Liver (tissue), 9 donors: ENCODE results near the gene ARGLU1. TPM values are rescaled to one million over a fixed set of nuclear protein-coding genes. Genes with fewer than 3 reads are reported as not detected.

Source experiments
- DNase-seq: peaks from one replicate; pipeline ENCODE4 v3.0.0-alpha.2; 2017; ENCODE audit warnings: low spot score
- H3K27ac ChIP-seq, 2 donors: one replicate each; pipeline ENCODE4 v1.7.0; 2013; ENCODE audit warnings: inconsistent platforms in 2 of 2, low read length in 2 of 2, control low read depth in 1 of 2, low read depth in 1 of 2, mild to moderate bottlenecking in 1 of 2
- H3K27me3 ChIP-seq, 4 donors: one replicate each; pipeline versions ENCODE4 v1.6.1 to v1.7.0; 2013; ENCODE audit warnings: low read length in 3 of 4, inconsistent platforms in 1 of 4, mild to moderate bottlenecking in 1 of 4, moderate library complexity in 1 of 4; ENCODE audit not compliant: control insufficient read depth in 4 of 4, insufficient read depth in 4 of 4
- H3K36me3 ChIP-seq, 4 donors: one replicate each; pipeline versions ENCODE4 v1.6.1 to v1.7.0; 2013; ENCODE audit warnings: low read length in 3 of 4, mild to moderate bottlenecking in 3 of 4, low read depth in 1 of 4, moderate library complexity in 1 of 4; ENCODE audit not compliant: control insufficient read depth in 4 of 4, insufficient read depth in 3 of 4
- H3K4me1 ChIP-seq, 4 donors: one replicate each; pipeline versions ENCODE4 v1.6.1 to v1.7.0; 2013; ENCODE audit warnings: low read length in 3 of 4, mild to moderate bottlenecking in 3 of 4, moderate library complexity in 1 of 4; ENCODE audit not compliant: control insufficient read depth in 4 of 4, insufficient read depth in 4 of 4
- H3K4me3 ChIP-seq, 3 donors: one replicate each; pipeline versions ENCODE4 v1.6.1 to v1.7.0; 2013; ENCODE audit warnings: low read length in 3 of 3, control low read depth in 1 of 3, low read depth in 1 of 3, mild to moderate bottlenecking in 1 of 3
- H3K9ac ChIP-seq, 2 donors: one replicate each; pipeline ENCODE4 v1.7.0; 2013; ENCODE audit warnings: low read length in 2 of 2, mild to moderate bottlenecking in 2 of 2, moderate library complexity in 2 of 2, control low read depth in 1 of 2, low read depth in 1 of 2
- H3K9me3 ChIP-seq, 4 donors: one replicate each; pipeline versions ENCODE4 v1.6.1 to v1.7.0; 2013; ENCODE audit warnings: low read length in 3 of 4; ENCODE audit not compliant: control insufficient read depth in 4 of 4
- FOXA1 ChIP-seq: IDR thresholded peaks from 2 replicates; pipeline ENCODE4 v1.6.1; 2016; ENCODE audit warnings: antibody characterized with exemption
- GABPA ChIP-seq, 2 donors: IDR thresholded peaks in 1 of 2; conservative IDR thresholded peaks in 1 of 2; 2 replicates each; pipeline ENCODE4 v1.6.1; 2016; ENCODE audit warnings: antibody characterized with exemption in 2 of 2, mild to moderate bottlenecking in 1 of 2, moderate library complexity in 1 of 2
- JUND ChIP-seq, 2 donors: IDR thresholded peaks; 2 replicates each; pipeline ENCODE4 v1.6.1; 2016; ENCODE audit warnings: antibody characterized with exemption in 2 of 2
- NR2F2 ChIP-seq: IDR thresholded peaks from 2 replicates; pipeline ENCODE4 v1.6.1; 2016; ENCODE audit warnings: antibody characterized with exemption
- RAD21 ChIP-seq, 2 donors: IDR thresholded peaks; 2 replicates each; pipeline ENCODE4 v1.6.1; 2016; ENCODE audit warnings: antibody characterized with exemption in 2 of 2, mild to moderate bottlenecking in 2 of 2
- REST ChIP-seq: IDR thresholded peaks from 2 replicates; pipeline ENCODE4 v1.6.1; 2016; ENCODE audit warnings: antibody characterized with exemption, mild to moderate bottlenecking
- RXRA ChIP-seq, 2 donors: IDR thresholded peaks; 2 replicates each; pipeline ENCODE4 v1.6.1; 2017 to 2018; ENCODE audit warnings: antibody characterized with exemption in 2 of 2, mild to moderate bottlenecking in 1 of 2
- SP1 ChIP-seq: IDR thresholded peaks from 2 replicates; pipeline ENCODE4 v1.6.1; 2018; ENCODE audit warnings: antibody characterized with exemption, mild to moderate bottlenecking
- TAF1 ChIP-seq: conservative IDR thresholded peaks from 2 replicates; pipeline ENCODE4 v1.6.1; 2016; ENCODE audit warnings: antibody characterized with exemption, mild to moderate bottlenecking
- YY1 ChIP-seq: IDR thresholded peaks from 2 replicates; pipeline ENCODE4 v1.6.1; 2016; ENCODE audit warnings: antibody characterized with exemption, mild to moderate bottlenecking
- WGBS: extraction: QIAGEN DNeasy Blood & Tissue Kit; methylation state at CpG from one replicate; pipeline ENCODE4 v1.1.7; 2013; 5-methylcytosine and 5-hydroxymethylcytosine counted together
- polyA plus RNA-seq, 2 donors: library from polyadenylated mRNA; stranded (reverse) in 1 of 2; unstranded in 1 of 2; fragments of 200-250 nt in 1 of 2; fragments of >200 nt in 1 of 2; fragmentation: Nextera tagmentation in 1 of 2; extraction: Ambion mirVana in 1 of 2; gene quantifications; one replicate each; pipeline versions ENCODE4 v1.2.1 to v1.2.3, GENCODE V29; 2013 to 2015
- total RNA-seq, 2 donors: library from RNA; depleted of rRNA; stranded (reverse); fragments of >200 nt; gene quantifications; one replicate each; pipeline ENCODE4 v1.2.3, GENCODE V29; 2014
- TF ChIP-seq, protein P1 (sequence below): IDR thresholded peaks from 2 replicates; pipeline ENCODE4 v1.6.1; 2016; ENCODE audit warnings: antibody characterized with exemption
- TF ChIP-seq, protein P2 (sequence below): fragments of 150-350 bp; IDR thresholded peaks from 2 replicates; pipeline ENCODE4 v1.5.1; 2017; ENCODE audit warnings: improper control_type of control experiment, low read depth, low read length; ENCODE audit not compliant: missing input control
- TF ChIP-seq, protein P3 (sequence below): IDR thresholded peaks from 2 replicates; pipeline ENCODE4 v1.6.1; 2016; ENCODE audit warnings: antibody characterized with exemption
- donor health status: healthy.
- donor health status: healthy.
- donor health status: healthy.
- donor health status: healthy.
- donor health status: healthy.

Gene ARGLU1
- total and polyA plus RNA-seq, 4 donors: 16.7 to 50.8 (median 30.1) TPM

- TF ChIP-seq, protein P1, sequence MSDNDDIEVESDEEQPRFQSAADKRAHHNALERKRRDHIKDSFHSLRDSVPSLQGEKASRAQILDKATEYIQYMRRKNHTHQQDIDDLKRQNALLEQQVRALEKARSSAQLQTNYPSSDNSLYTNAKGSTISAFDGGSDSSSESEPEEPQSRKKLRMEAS: no peak
These were observed 8.0 kb upstream of the ARGLU1 start (continued) for GRCh38 chr13:106575896-106576295.

- DNase-seq: no peak
- H3K4me1 ChIP-seq: peaks cover 0 to 4% (median 0%) of the 10 kb centered on the region in 4 donors
- H3K9me3 ChIP-seq: no peaks in the 10 kb centered on the region
- H3K27me3 ChIP-seq: no peaks in the 10 kb centered on the region
- no peaks in the 10 kb centered on the region for H3K36me3 ChIP-seq
- no peak overlapping the region for H3K27ac ChIP-seq
- no peak overlapping the region for H3K4me3 ChIP-seq
- 70% methylated on average over 3 of the region's 3 CpGs for WGBS
- no peak overlapping the region for H3K9ac ChIP-seq
- no peak for TF ChIP-seq YY1
- no peak for TF ChIP-seq JUND (IDR thresholded peaks at IDR 0.05)
- TF ChIP-seq SP1: no peak
- TF ChIP-seq TAF1: no peak
- TF ChIP-seq GABPA (IDR thresholded peaks at IDR 0.05 in 1 of 2, conservative IDR thresholded peaks at IDR 0.05 in 1 of 2): no peak
- TF ChIP-seq, protein P2, sequence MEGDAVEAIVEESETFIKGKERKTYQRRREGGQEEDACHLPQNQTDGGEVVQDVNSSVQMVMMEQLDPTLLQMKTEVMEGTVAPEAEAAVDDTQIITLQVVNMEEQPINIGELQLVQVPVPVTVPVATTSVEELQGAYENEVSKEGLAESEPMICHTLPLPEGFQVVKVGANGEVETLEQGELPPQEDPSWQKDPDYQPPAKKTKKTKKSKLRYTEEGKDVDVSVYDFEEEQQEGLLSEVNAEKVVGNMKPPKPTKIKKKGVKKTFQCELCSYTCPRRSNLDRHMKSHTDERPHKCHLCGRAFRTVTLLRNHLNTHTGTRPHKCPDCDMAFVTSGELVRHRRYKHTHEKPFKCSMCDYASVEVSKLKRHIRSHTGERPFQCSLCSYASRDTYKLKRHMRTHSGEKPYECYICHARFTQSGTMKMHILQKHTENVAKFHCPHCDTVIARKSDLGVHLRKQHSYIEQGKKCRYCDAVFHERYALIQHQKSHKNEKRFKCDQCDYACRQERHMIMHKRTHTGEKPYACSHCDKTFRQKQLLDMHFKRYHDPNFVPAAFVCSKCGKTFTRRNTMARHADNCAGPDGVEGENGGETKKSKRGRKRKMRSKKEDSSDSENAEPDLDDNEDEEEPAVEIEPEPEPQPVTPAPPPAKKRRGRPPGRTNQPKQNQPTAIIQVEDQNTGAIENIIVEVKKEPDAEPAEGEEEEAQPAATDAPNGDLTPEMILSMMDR: no peak
- TF ChIP-seq NR2F2: no peak
- TF ChIP-seq, protein P3, sequence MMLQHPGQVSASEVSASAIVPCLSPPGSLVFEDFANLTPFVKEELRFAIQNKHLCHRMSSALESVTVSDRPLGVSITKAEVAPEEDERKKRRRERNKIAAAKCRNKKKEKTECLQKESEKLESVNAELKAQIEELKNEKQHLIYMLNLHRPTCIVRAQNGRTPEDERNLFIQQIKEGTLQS: no peak
- no peak for TF ChIP-seq REST
- TF ChIP-seq RAD21 (IDR thresholded peaks at IDR 0.05): no peak
These were observed 5.9 kb upstream of the ARGLU1 start for GRCh38 chr13:106573868-106574267.

DNA sequence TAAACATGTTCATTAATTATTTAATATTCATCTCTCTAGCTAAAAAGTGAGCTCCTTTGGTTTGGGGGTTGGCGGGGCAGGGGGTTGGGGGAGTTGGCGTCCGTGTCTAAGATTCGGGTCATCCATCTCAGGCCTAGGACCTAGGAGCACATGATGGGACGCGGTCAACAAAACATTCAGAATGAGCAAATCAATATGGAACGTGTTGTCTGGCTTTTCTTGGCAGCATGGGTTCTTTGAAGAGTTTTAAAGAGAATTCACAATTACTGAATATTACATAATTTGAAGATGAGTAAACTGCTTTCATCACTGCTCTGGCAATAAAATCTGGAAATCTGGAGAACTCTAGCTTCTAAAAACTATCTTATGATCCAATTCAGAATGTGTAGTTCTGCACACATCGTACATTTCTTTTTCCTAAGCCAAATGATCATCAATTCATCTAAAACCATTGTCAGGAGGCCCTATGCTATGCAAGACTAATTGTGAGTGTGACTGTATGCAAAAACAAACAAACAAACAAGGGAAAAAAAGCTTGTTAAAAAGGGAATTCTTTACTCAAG is 5.4 kb upstream of the ARGLU1 start:
- Histone ChIP-seq H3K27ac (no peak overlapping the region), H3K36me3 (no peaks in the 10 kb centered on the region), H3K9me3 (no peaks in the 10 kb centered on the region), H3K27me3 (no peaks in the 10 kb centered on the region), H3K4me1 (peaks cover 0 to 6% (median under 1%) of the 10 kb centered on the region in 4 donors), H3K9ac (no peak overlapping the region), H3K4me3 (no peak overlapping the region)
- no peak for DNase-seq
- WGBS: 79% methylated on average over 8 of the region's 8 CpGs
- TF ChIP-seq RXRA (IDR thresholded peaks at IDR 0.05): no peak
- TF ChIP-seq FOXA1: no peak
- TF ChIP-seq JUND (IDR thresholded peaks at IDR 0.05): no peak
- TF ChIP-seq GABPA (IDR thresholded peaks at IDR 0.05 in 1 of 2, conservative IDR thresholded peaks at IDR 0.05 in 1 of 2): no peak
